Fibroblast of skin of scalp (primary cell): Measurements from ENCODE around the gene TMEM255A.
A peak's percentile ranks its signal among the peaks of the same experiment; 100 is the strongest.

Experiments used
- DNase-seq: peaks from one replicate; pipeline ENCODE4 v3.0.0-alpha.2; 2013

Gene TMEM255A

DNA sequence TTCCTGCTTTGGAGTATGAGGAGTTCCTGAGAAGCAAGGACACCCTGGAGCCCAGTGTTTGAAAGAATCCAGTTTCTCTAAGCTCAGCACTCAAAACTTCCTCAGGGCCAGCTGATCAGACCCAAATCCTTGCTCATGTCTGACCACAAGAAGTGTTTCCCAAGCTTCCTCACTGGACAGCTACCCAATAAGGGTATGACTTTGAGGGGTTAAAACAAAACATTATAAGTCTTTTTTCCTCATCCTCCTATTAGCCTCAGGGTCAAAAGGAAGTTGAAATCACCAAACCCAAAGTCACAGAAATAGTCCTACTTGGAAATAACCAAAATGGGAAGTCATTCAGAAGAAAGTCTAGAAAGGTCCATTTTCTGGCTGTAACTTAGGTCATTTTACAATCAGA, 46.9 kb downstream of the TMEM255A start:
- DNase-seq, result no peak

GRCh38 chrX:120262859-120263708, 48.2 kb downstream of the TMEM255A start:
- DNase-seq, result no peak

DNA sequence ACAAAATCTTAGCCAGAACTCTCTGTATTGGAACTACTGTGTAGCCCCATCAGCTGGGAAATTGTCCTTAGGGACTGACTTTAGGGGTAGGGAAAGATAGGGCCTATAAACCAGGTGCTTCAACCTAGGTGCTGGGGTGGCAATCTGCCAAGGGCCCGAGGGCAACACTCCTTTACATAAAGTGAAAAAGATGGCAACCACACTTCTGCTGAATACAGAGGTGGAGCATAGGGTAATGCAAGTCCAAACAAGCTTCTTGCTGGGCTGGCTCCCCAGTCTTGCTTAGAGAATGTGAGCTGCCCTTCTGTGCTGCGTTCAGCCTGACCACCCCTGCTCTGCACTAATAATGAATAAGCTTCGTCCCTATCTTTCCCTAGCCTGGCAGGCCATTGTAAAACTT, 50.9 kb downstream of the TMEM255A start:
- DNase-seq, result no peak

DNA sequence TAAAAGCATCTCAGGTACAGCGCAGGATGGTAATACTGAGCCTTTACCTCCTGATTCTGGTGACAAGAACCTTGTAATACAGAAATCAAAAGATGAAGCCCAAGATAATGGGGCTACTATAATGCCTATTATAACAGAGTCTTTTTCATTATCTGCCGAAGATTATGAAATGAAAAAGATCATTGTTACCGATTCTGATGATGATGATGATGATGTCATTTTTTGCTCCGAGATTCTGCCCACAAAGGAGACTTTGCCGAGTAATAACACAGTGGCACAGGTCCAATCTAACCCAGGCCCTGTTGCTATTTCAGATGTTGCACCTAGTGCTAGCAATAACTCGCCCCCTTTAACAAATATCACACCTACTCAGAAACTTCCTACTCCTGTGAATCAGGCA, 57.5 kb downstream of the TMEM255A start:
- DNase-seq, result no peak

DNA sequence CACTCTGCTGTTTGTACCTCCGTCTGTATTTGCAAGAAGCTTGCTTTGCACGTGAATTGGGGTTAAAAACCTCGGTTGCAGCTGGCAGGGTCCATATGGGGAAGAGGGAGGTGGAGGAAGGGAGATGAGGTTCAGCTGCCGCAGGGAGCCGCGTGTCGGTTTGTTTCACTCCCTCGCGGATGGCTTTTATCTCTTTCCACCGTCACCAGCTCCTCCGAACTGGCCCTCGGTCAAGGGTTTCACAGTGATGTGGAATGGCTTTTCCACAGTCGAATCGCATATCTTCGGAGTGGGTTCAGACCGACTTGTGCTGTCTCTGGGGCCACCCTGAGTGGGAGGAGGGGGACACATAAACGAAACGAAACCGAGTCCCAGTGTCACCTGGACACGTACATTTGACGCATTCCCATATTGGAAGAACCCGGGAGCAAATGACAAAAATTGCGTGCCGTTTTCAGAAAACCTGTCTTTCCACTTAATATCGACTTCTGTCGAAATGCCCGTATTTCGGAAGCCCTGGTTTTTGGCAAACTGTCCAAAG, 59.7 kb downstream of the TMEM255A start:
- DNase-seq, result peak; percentile 3

GRCh38 chrX:120250522-120251271, 60.6 kb downstream of the TMEM255A start, which contains the start of gene ZBTB33:
TSS of gene ZBTB33 (plus strand) at chrX:120250812. CDS start at chrX:120253416, 2,604 bp downstream.
- peak; percentile 95 for DNase-seq

DNA sequence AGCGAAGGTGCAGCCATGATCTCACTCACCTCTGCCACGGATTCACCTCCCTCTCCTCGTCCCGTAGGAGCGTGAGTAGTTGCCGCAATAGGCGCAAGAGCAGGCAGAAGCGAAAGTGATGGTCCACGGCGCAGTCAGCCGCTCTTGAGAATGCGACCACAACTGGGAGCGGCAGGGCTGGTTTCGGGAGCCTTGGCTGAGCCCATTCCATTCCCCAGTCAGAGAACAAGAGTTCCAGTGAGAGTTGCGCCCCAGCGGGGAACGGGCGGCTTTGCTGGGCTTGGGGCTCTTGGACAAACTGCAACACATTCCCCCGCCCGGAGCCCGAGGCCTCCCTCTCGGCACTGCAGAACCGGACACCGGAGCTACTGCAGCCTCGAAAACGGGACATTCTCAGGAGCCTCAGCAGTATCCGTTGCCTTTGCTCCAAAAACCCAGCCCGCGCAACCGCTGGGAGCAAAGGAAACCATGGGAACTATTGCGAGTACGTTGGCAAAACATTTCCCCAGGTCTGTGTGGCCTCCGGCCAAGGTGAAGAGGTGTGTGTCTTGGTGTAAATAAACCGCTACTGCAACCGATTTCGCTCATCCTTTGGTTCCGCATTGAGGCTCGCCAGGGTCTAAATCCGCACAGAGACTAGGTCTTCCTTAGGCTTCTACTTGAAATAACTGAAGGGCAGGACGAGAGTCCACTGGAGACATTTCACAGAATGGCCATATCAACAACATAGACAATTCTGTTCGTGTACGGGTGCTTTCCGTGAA, 66.3 kb downstream of the TMEM255A start:
- peak; percentile 80 for DNase-seq

DNA sequence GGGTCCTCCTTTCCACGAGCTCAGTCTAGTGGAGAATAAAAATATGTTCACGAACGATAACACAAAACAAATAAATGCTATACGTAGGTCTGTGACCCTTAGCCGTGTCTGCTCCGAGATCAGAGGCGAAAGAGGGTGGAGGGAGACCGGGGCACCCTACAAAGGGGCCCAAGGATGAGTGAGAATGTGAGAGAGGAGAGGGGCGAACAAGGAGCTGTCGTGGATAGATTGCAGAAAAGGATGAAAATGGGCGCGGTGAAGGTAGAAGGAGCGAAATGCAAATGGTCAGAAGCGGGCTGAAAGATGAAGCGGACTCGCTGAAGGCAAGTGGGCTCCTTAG, 66.9 kb downstream of the TMEM255A start:
- no peak for DNase-seq

DNA sequence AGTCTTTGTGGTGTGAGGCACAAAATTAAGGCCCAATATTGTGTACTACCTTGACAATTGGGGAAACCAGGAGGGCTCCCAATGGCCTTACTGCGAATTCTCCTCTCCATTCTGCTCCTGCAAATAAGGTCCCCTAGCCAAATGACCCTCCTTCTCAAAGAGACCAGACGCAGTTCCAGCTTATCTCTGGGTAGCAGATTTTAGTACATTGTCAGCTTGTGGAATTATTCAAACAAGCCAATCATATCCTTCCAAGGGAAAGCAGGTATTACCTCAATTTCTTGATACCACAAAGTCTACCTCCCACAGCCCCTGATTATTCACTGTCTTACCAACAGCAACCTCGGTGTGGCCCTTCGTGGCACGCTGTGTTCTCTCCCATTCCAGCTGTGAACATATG, 68.4 kb downstream of the TMEM255A start:
- DNase-seq, result no peak

- DNase-seq, result no peak
Measured at GRCh38 chrX:120238933-120239332, 72.3 kb downstream of the TMEM255A start.

DNA sequence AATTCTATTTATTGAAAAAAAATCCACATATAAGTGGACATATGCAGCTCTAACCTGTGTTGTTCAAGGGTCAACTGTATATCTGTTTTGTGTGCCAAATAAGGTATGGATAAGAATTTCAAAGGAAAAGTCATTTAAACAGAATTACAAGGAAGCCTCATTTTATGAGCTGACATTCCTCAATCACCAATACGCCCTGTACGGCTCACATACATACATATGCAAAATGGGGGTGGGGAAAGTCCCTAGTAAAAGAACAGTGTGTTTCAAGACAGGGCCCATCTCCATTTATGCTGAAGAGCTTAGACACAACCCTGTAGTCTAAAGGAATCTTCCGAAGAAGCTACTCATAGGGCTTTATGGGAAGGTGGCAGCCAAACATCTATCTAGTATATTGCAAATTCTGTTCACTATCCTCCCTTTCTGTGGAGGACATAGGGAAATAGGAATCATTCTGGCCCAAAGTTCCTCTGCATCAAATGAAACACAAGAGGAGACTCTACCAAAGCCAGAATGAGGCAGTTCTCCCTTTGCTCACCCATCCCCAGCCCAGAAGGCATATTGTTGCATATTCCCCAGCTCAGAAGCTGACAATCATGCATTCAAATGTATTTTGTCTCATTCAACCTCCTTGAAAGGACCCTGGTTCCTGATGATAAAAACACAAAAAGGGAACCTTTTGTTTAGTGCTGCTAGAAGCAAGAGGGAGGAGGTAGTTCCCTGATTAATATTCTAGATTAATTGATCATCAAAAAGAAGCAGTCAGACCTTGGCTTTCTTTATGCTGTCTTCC, 74.4 kb downstream of the TMEM255A start:
- no peak for DNase-seq

- no peak for DNase-seq
Measured at GRCh38 chrX:120235284-120235683, 76.0 kb downstream of the TMEM255A start.

DNA sequence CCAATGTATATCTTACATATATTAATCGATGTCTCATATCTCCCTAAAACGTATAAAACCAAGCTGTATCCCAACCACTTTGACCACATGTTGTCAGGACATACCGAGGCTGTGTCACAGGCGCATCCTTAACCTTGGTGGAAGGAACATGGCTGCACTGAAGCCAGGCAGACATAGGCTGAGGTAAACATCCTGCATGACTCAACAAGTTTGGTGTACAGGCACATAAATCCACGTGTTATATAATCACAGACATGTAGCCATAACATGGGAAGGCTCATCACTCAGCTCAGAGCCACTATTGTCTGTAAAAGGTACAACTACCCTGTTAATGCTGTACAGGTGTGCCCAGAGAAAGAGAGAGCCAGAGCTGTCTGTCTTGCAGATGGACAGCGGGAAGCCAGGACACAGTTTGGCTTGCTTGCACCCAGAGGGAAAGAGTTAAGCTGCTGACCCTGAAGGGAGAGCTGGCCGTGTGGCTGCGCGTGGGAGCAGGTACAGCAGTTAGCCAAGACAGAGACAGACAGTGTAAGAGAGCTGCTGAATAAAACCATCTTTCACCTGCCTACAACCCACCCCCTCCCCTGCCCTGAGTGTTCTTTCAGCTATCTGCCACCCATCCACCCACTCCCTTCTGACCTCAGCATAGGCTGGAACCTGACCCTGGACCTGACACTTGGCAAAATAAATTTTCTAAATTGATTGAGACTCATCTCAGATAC, 82.9 kb downstream of the TMEM255A start:
- DNase-seq, result no peak

GRCh38 chrX:120224388-120224787, 86.9 kb downstream of the TMEM255A start:
- DNase-seq, result no peak

DNA sequence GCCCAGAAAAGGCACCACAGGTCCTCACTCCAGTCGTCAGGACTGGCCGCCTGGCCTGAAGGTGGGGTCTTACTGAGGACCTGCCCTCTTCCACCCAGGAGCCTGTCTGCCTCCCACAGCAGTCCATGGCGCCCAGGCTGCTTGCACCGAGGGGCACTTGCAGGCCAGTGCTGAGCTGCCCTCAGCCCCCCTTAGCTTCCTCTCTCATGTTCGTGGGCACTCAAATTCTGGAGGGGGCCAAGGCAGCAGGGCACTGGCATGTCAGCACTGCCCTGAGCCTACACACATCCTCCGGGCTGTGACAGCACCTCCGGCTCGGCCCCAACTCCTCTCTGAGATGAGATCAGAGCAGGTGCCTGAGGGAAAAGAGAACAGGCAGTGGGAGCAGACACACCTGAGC, 87.9 kb downstream of the TMEM255A start:
- DNase-seq, result no peak

GRCh38 chrX:120213438-120214265, 97.6 kb downstream of the TMEM255A start:
- DNase-seq, result peak; percentile 53
